NCI-H1105 (cell line): ENCODE data around the gene HORMAD2.

Source experiments
- DNase-seq: peaks from one replicate; lab custom pipeline; 2025; lab: John Stamatoyannopoulos, UW

HORMAD2 gene

GRCh38 chr22:30079952-30080533 lies at the start of gene HORMAD2:
Gene HORMAD2, plus strand, starts transcription at chr22:30080464. Its CDS starts 13,489 bp downstream, at chr22:30093953.
- DNase-seq: no peak

- no peak for DNase-seq
Observed at GRCh38 chr22:30031328-30031727, 48.9 kb upstream of the HORMAD2 start.

GRCh38 chr22:30031764-30032455 lies 48.4 kb upstream of the HORMAD2 start:
- no peak for DNase-seq

- no peak for DNase-seq
Observed at GRCh38 chr22:30033137-30033536, 47.1 kb upstream of the HORMAD2 start.

GRCh38 chr22:30033901-30034300 lies 46.4 kb upstream of the HORMAD2 start:
- no peak for DNase-seq

- DNase-seq: no peak
Observed at GRCh38 chr22:30036656-30037055, 43.6 kb upstream of the HORMAD2 start.

- DNase-seq: no peak
Observed at GRCh38 chr22:30038219-30038618, 42.0 kb upstream of the HORMAD2 start.

GRCh38 chr22:30040499-30041260 lies 39.6 kb upstream of the HORMAD2 start:
- DNase-seq: no peak

GRCh38 chr22:30041475-30041874 lies 38.8 kb upstream of the HORMAD2 start:
- DNase-seq: no peak

GRCh38 chr22:30041881-30042280 lies 38.4 kb upstream of the HORMAD2 start:
- DNase-seq: no peak

GRCh38 chr22:30043161-30043560 lies 37.1 kb upstream of the HORMAD2 start:
- peak; percentile 12 for DNase-seq

- no peak for DNase-seq
Observed at GRCh38 chr22:30044369-30044768, 35.9 kb upstream of the HORMAD2 start.

GRCh38 chr22:30044881-30045493 lies 35.3 kb upstream of the HORMAD2 start:
- no peak for DNase-seq

GRCh38 chr22:30045494-30045887 lies 34.8 kb upstream of the HORMAD2 start:
- no peak for DNase-seq

- no peak for DNase-seq
Observed at GRCh38 chr22:30045901-30046715, 34.2 kb upstream of the HORMAD2 start.

GRCh38 chr22:30046716-30047363 lies 33.4 kb upstream of the HORMAD2 start:
- no peak for DNase-seq

- DNase-seq: no peak
Observed at GRCh38 chr22:30047364-30047738, 32.9 kb upstream of the HORMAD2 start.

GRCh38 chr22:30048681-30049080 lies 31.6 kb upstream of the HORMAD2 start:
- DNase-seq: no peak

GRCh38 chr22:30054067-30054763 lies 26.0 kb upstream of the HORMAD2 start:
- DNase-seq: no peak

GRCh38 chr22:30054764-30055069 lies 25.5 kb upstream of the HORMAD2 start:
- no peak for DNase-seq

- no peak for DNase-seq
Observed at GRCh38 chr22:30056015-30056414, 24.2 kb upstream of the HORMAD2 start.
